K562 (cell line): ENCODE data around the gene AKAP6.

Experiments used
- CEBPB ChIP-seq: fragments of 450-650 bp; IDR thresholded peaks from 2 replicates; pipeline ENCODE4 v1.6.1; 2016; ENCODE audit warnings: missing genetic modification characterization, missing compliant biosample characterization
- CTCF ChIP-seq, 3 experiments: IDR thresholded peaks in 2 of 3; conservative IDR thresholded peaks in 1 of 3; 2 replicates each; pipeline ENCODE4 v1.5.1; 2011 to 2012; ENCODE audit warnings: low read length in 3 of 3, mild to moderate bottlenecking in 3 of 3, control low read depth in 2 of 3, improper control_type of control experiment in 1 of 3, inconsistent platforms in 1 of 3, low read depth in 1 of 3, mixed read lengths in 1 of 3, moderate library complexity in 1 of 3; ENCODE audit not compliant: insufficient read depth in 2 of 3
- DNMT1 ChIP-seq: fragments of 450-650 bp; IDR thresholded peaks from 2 replicates; pipeline ENCODE4 v1.6.1; 2016; ENCODE audit warnings: antibody characterized with exemption, mild to moderate bottlenecking
- GATA2 ChIP-seq: sonication (generic); formaldehyde crosslinking; IDR thresholded peaks from 2 replicates; pipeline ENCODE4 v1.4.0; 2020; ENCODE audit warnings: mild to moderate bottlenecking, missing genetic modification reagents
- GATAD2A ChIP-seq: fragments of 450-650 bp; IDR thresholded peaks from 2 replicates; pipeline ENCODE4 v1.6.1; 2017
- HCFC1 ChIP-seq: IDR thresholded peaks from 2 replicates; pipeline ENCODE4 v1.6.1; 2012; ENCODE audit warnings: low read depth, low read length, improper control_type of control experiment
- MEF2A ChIP-seq: IDR thresholded peaks from 2 replicates; pipeline ENCODE4 v1.6.1; 2011; ENCODE audit warnings: low read depth, mild to moderate bottlenecking, low read length, moderate library complexity; ENCODE audit not compliant: control insufficient read depth
- PTTG1 ChIP-seq: fragments of 450-650 bp; IDR thresholded peaks from 2 replicates; pipeline ENCODE4 v1.6.1; 2016; ENCODE audit warnings: low read depth, mild to moderate bottlenecking, missing genetic modification characterization, missing compliant biosample characterization
- RFX1 ChIP-seq: fragments of 450-650 bp; IDR thresholded peaks from 2 replicates; pipeline ENCODE4 v1.6.1; 2016; ENCODE audit warnings: mild to moderate bottlenecking, moderate library complexity
- TRIM28 ChIP-seq: fragments of 450-650 bp; IDR thresholded peaks from 2 replicates; pipeline ENCODE4 v1.6.1; 2017

- TF ChIP-seq MEF2A (no peak), RFX1 (no peak), PTTG1 (tag) (no peak), TRIM28 (no peak), GATA2 (CRISPR knock-in tag) (no peak), CEBPB (no peak), CTCF (IDR thresholded peaks at IDR 0.05 in 2 of 3, conservative IDR thresholded peaks at IDR 0.05 in 1 of 3; ENCODE audit: insufficient read depth in 2 of 3, low read depth in 1 of 3, low read length in 3 of 3) (no peak), GATAD2A (no peak), HCFC1 (no peak), DNMT1 (no peak)
Measured at GRCh38 chr14:32428875-32429274, 99.8 kb downstream of the AKAP6 start.
